Fibroblast of lung (primary cell): Measurements from ENCODE around the gene PAQR6.

ENCODE experiments used
- EZH2 ChIP-seq: IDR thresholded peaks from 2 replicates; pipeline ENCODE4 v1.5.1; 2012; ENCODE audit warnings: low read length, control low read depth, mild to moderate bottlenecking; ENCODE audit errors: missing control alignments
- TF ChIP-seq, protein P1 (sequence below), 2 donors: IDR thresholded peaks in 1 of 2; conservative IDR thresholded peaks in 1 of 2; 1 replicate in 1 of 2; 2 replicates in 1 of 2; pipeline ENCODE4 v1.5.1; 2011 to 2012; ENCODE audit warnings: low read length in 2 of 2, control low read depth in 1 of 2, inconsistent platforms in 1 of 2, low read depth in 1 of 2, mild to moderate bottlenecking in 1 of 2

DNA sequence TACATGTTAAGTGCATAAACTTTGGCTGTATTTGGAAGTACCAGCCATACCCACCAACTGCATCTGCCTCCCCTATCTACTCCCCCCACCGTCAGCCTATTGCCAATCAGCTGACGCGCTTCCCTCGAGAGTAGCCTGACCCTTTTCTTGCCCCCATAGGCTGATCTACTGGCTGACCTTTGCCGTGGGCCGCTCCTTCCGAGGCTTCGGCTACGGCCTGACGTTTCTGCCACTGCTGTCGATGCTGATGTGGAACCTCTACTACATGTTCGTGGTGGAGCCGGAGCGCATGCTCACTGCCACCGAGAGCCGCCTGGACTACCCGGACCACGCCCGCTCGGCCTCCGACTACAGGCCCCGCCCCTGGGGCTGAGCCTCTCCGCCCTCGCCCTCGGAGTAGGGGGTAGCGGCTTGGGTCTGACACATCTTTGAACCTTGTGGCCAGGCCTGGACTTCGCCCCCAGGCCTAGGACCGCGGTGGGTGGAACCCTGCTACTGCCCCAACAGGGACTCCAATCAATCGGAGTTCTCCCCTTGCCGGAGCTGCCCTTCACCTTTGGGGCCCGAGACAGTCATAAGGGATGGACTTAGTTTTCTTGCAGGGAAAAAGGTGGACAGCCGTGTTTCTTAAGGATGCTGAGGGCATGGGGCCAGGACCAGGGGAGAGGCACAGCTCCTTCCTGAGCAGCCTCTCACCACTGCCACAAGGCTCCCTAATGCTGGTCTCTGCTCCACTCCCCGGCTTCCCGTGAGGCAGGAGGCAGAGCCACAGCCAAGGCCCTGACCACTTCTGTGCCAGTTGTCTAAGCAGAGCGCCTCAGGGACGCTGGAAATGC, 43.6 kb upstream of the PAQR6 start:
- TF ChIP-seq, protein P1, sequence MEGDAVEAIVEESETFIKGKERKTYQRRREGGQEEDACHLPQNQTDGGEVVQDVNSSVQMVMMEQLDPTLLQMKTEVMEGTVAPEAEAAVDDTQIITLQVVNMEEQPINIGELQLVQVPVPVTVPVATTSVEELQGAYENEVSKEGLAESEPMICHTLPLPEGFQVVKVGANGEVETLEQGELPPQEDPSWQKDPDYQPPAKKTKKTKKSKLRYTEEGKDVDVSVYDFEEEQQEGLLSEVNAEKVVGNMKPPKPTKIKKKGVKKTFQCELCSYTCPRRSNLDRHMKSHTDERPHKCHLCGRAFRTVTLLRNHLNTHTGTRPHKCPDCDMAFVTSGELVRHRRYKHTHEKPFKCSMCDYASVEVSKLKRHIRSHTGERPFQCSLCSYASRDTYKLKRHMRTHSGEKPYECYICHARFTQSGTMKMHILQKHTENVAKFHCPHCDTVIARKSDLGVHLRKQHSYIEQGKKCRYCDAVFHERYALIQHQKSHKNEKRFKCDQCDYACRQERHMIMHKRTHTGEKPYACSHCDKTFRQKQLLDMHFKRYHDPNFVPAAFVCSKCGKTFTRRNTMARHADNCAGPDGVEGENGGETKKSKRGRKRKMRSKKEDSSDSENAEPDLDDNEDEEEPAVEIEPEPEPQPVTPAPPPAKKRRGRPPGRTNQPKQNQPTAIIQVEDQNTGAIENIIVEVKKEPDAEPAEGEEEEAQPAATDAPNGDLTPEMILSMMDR (conservative IDR thresholded peaks at IDR 0.05 in 1 of 2, IDR thresholded peaks at IDR 0.05 in 1 of 2; ENCODE audit: low read depth in 1 of 2, low read length in 2 of 2), result no peak
- no peak for TF ChIP-seq EZH2
